Measurements from ENCODE around the gene LPP. TPM values are rescaled to one million over a fixed set of nuclear protein-coding genes. Genes with fewer than 3 reads are reported as not detected.

LPP gene
- total RNA-seq, 5 donors from 2014 or later (not counting 1 experiment from before 2014, with no cell fraction given) = 23.8 to 82.6 (median 39.3) TPM

DNA sequence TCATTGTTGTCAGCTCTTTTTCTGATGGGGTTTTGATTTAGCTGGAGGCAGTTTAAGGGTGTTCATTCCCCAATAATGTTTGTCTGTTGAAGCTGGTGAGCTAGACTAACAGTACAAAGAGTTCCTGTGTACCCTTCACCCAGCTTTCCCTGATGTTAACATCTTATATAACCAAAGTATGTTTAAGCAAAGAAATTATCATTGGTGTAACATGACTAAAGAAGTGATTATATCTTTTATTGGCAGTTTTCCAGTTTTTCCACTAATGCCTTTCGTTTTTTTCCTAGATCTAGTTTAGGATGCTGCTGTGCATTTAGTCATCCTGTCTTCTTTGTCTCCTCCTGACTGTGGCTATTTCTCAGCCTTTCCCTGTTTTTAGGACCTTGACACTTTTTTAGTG, 165.6 kb downstream of the LPP start:
- H3K27me3 Mint-ChIP-seq = no peaks in the 10 kb centered on the region
- CTCF ChIA-PET = no interaction called here

DNA sequence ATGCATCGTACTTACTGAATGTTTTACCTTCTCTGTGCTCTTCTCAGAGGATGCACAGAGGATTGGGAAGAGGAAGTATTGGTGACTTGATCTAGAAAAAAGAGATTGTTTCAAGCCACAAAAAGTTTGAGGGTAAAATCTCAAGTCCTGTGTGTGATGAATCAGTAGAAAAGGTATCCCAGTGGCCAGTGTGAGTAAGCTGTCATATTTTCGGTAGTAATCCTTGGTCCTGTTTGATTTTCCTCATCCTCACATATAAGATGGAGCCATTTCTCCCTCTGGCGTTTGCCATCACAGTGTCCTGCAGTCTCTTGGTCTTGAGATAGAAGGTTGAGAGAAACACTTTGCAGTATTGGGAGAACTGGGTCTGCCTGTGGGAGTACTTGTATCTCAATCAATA, 166.8 kb downstream of the LPP start:
- Histone ChIP-seq H3K4me1 (ENCODE audit: control insufficient read depth in 1 of 2, extremely low read depth in 1 of 2, insufficient read depth in 2 of 2, low read length in 2 of 2) (peaks cover 23 to 35% of the 10 kb centered on the region in 2 experiments), H3K4me3 (ENCODE audit: control insufficient read depth in 1 of 2, extremely low read depth in 1 of 2, low read length in 1 of 2) (no peak overlapping the region), H3K27ac (ENCODE audit: low read length) (no peak overlapping the region), H3K27me3 (replicated peaks in 1 of 2; ENCODE audit: control insufficient read depth in 2 of 2, extremely low read depth in 1 of 2, insufficient read depth in 2 of 2, low read length in 1 of 2) (no peaks in the 10 kb centered on the region), H3K9me3 (no peaks in the 10 kb centered on the region), H3K36me3 (ENCODE audit: control insufficient read depth in 2 of 2, extremely low read depth in 1 of 2, insufficient read depth in 1 of 2, low read length in 1 of 2) (no peaks in the 10 kb centered on the region)
- Mint-ChIP-seq H3K9me3 (peaks cover 0 to 6% (median 0%) of the 10 kb centered on the region in 3 donors), H3K27me3 (no peaks in the 10 kb centered on the region), H3K27ac (no peak overlapping the region), H3K36me3 (peaks cover 18% of the 10 kb centered on the region), H3K4me3 (no peak overlapping the region), H3K4me1 (peaks cover 44 to 57% (median 48%) of the 10 kb centered on the region in 3 donors)
- POLR2A ChIA-PET = no interaction called here
- DNase-seq = no peak
- ATAC-seq (replicated peaks in 1 of 4) = no peak
- CTCF ChIA-PET = interaction anchor here in 1 of 2 donors (0.8 kb wide), 1 partner anchor 578 kb away, joined by 3 read pairs; no protein-coding TSS in a partner anchor
- WGBS (ENCODE audit: insufficient coverage) = no CpG with 5 or more reads among the region's 3 CpGs

More for the DNA sequence above, 165.6 kb downstream of the LPP start:
- Histone ChIP-seq H3K9me3 (no peaks in the 10 kb centered on the region), H3K36me3 (ENCODE audit: control insufficient read depth in 2 of 2, extremely low read depth in 1 of 2, insufficient read depth in 1 of 2, low read length in 1 of 2) (no peaks in the 10 kb centered on the region), H3K27me3 (replicated peaks in 1 of 2; ENCODE audit: control insufficient read depth in 2 of 2, extremely low read depth in 1 of 2, insufficient read depth in 2 of 2, low read length in 1 of 2) (no peaks in the 10 kb centered on the region), H3K4me3 (ENCODE audit: control insufficient read depth in 1 of 2, extremely low read depth in 1 of 2, low read length in 1 of 2) (no peak overlapping the region), H3K4me1 (ENCODE audit: control insufficient read depth in 1 of 2, extremely low read depth in 1 of 2, insufficient read depth in 2 of 2, low read length in 2 of 2) (peaks cover 23 to 33% of the 10 kb centered on the region in 2 experiments), H3K27ac (ENCODE audit: low read length) (no peak overlapping the region)
- POLR2A ChIA-PET = interaction anchor here in 1 of 2 donors (0.7 kb wide), 1 partner anchor 14 kb away, joined by 3 read pairs; no protein-coding TSS in a partner anchor
- ATAC-seq (replicated peaks in 1 of 4) = no peak
- Mint-ChIP-seq H3K27ac (no peak overlapping the region), H3K4me1 (peaks cover 42 to 53% (median 46%) of the 10 kb centered on the region in 3 donors), H3K36me3 (peaks cover 12% of the 10 kb centered on the region), H3K4me3 (no peak overlapping the region), H3K9me3 (peaks cover 0 to 5% (median 0%) of the 10 kb centered on the region in 3 donors)
- no peak for DNase-seq
- no CpG with 5 or more reads among the region's 1 CpG for WGBS (ENCODE audit: insufficient coverage)

DNA sequence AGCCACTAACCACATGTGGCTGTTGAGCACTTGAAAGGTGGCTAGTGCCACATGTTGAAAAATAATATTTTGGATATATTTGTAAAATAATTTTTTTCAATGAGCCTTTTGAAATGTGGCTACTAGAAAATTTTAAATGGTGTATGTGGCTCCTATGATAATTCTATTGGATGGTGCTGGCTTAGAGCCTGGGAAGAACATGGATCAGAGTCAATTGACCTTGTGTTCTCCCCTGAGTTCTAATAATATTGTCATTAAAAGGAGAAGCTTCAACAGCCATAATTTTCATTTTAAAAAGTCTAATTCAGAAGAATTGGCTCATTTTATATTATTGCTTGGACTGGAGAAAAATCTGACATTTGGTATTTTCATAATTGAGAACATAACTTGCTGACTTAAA, 167.3 kb downstream of the LPP start:
- Histone ChIP-seq H3K36me3 (ENCODE audit: control insufficient read depth in 2 of 2, extremely low read depth in 1 of 2, insufficient read depth in 1 of 2, low read length in 1 of 2) (peaks cover 0 to 4% of the 10 kb centered on the region in 2 donors), H3K27ac (ENCODE audit: low read length) (no peak overlapping the region), H3K4me1 (ENCODE audit: control insufficient read depth in 1 of 2, extremely low read depth in 1 of 2, insufficient read depth in 2 of 2, low read length in 2 of 2) (peaks cover 23 to 36% of the 10 kb centered on the region in 2 experiments), H3K4me3 (ENCODE audit: control insufficient read depth in 1 of 2, extremely low read depth in 1 of 2, low read length in 1 of 2) (no peak overlapping the region), H3K27me3 (replicated peaks in 1 of 2; ENCODE audit: control insufficient read depth in 2 of 2, extremely low read depth in 1 of 2, insufficient read depth in 2 of 2, low read length in 1 of 2) (no peaks in the 10 kb centered on the region), H3K9me3 (no peaks in the 10 kb centered on the region)
- H3K27me3 Mint-ChIP-seq = no peaks in the 10 kb centered on the region
- POLR2A ChIA-PET = no interaction called here
- no peak overlapping the region for H3K27ac Mint-ChIP-seq
- ATAC-seq (replicated peaks in 1 of 4) = no peak
- CTCF ChIA-PET = interaction anchor here (0.8 to 1.1 kb wide), 3 partner anchors 56 to 581 kb away, joined by 3 read pairs; no protein-coding TSS in a partner anchor
- no peak overlapping the region for H3K4me3 Mint-ChIP-seq
- peaks cover 23% of the 10 kb centered on the region for H3K36me3 Mint-ChIP-seq
- H3K9me3 Mint-ChIP-seq = peaks cover 0 to 6% (median 0%) of the 10 kb centered on the region in 3 donors
- DNase-seq = no peak
- peaks cover 44 to 62% (median 46%) of the 10 kb centered on the region in 3 donors for H3K4me1 Mint-ChIP-seq

DNA sequence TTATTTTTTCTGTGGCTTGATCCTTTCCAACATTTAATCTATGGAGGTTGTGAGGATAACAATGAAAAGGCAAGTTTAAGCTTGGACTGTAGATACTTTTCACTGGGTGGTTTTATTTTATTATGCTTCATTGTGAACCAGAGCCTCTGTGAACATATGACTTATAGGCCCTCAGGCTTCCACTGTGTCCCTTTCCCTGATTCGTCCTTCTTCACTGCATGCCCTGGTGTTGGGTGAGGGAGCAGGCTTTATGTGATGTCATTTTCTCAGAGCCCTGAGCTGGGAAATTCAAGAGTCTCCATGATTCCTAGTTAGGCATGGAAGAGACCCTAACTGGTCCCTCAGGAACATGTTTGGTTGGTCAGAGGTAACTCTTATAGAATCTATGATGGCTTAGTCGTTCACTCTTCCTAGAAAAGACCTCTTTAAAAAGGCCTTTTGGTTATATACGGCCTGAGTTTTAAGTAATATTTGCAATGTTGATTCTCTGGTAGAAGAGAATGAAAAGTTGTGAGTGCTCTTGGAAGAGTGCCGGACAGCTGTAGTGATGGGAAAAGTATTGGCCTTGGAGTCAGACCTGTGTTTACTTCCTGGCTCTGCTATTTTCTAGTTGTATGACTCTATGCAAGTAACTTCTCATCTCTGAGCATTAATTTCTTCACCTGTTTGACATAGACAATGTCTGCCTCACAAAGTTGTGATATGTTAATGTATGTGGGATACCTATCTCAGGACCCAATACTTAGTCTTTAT, 168.4 kb downstream of the LPP start:
- Histone ChIP-seq H3K36me3 (ENCODE audit: control insufficient read depth in 2 of 2, extremely low read depth in 1 of 2, insufficient read depth in 1 of 2, low read length in 1 of 2) (peaks cover 0 to 4% of the 10 kb centered on the region in 2 donors), H3K4me1 (ENCODE audit: control insufficient read depth in 1 of 2, extremely low read depth in 1 of 2, insufficient read depth in 2 of 2, low read length in 2 of 2) (peaks cover 23 to 37% of the 10 kb centered on the region in 2 experiments), H3K9me3 (no peaks in the 10 kb centered on the region), H3K27ac (ENCODE audit: low read length) (peak overlapping the region; percentile 71), H3K4me3 (ENCODE audit: control insufficient read depth in 1 of 2, extremely low read depth in 1 of 2, low read length in 1 of 2) (no peak overlapping the region), H3K27me3 (replicated peaks in 1 of 2; ENCODE audit: control insufficient read depth in 2 of 2, extremely low read depth in 1 of 2, insufficient read depth in 2 of 2, low read length in 1 of 2) (no peaks in the 10 kb centered on the region)
- Mint-ChIP-seq H3K27ac (peak overlapping the region; percentile 64 to 85), H3K4me3 (peak overlapping the region in 2 of 3 donors; percentile 23 to 37), H3K4me1 (peaks cover 43 to 66% (median 44%) of the 10 kb centered on the region in 3 donors), H3K9me3 (peaks cover 0 to 6% (median 0%) of the 10 kb centered on the region in 3 donors), H3K27me3 (no peaks in the 10 kb centered on the region), H3K36me3 (peaks cover 20% of the 10 kb centered on the region)
- CTCF ChIA-PET = interaction anchor here (0.7 to 1.1 kb wide), 3 partner anchors 57 to 582 kb away, joined by 3 to 4 read pairs (median 3); no protein-coding TSS in a partner anchor
- POLR2A ChIA-PET = no interaction called here
- DNase-seq = no peak
- no peak for ATAC-seq (replicated peaks in 1 of 4)
- WGBS (ENCODE audit: insufficient coverage) = 100% methylated on average over 3 of the region's 4 CpGs

DNA sequence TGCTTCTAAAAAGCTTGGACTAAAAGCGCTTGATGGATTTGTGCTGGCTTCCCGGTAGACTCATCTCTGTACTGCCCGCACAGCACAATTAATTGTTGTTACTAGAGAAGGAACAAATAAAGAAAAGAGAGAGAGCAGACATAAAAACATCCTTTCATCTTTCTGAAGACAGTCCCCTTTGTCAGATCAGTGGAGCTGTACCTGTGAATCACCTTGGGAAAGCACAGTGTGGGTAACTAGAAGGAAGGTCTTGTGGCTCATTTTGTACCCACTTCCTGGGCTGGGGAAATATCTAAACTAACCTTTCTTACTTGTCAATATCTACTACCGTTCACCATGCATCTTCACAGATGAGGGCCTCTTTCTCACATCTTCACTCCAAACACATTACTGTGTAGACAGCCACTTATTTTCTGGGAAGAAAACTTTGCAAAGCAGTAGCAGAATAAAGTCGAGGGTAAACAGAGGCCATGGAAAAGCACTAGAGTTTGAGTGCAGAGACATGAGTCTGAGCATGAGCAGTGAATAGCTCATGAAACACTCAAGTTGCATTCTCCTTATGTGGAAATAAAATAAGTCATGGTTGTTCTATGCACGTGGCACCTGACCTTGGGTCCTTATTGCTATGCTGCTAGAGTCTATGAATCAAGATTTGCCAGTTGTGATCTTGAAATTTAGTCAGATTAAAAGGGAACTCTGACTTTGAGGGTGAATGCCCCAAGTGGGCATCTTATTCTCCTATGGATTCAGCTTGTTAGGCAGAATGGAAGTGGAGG, 169.3 kb downstream of the LPP start:
- Mint-ChIP-seq H3K27ac (peak overlapping the region; percentile 64 to 85), H3K4me3 (peak overlapping the region; percentile 23 to 37 (median 26)), H3K27me3 (no peaks in the 10 kb centered on the region), H3K9me3 (peaks cover 0 to 6% (median 0%) of the 10 kb centered on the region in 3 donors), H3K4me1 (peaks cover 43 to 64% (median 44%) of the 10 kb centered on the region in 3 donors), H3K36me3 (peaks cover 20% of the 10 kb centered on the region)
- 19% methylated on average over 2 of the region's 6 CpGs for WGBS (ENCODE audit: insufficient coverage)
- Histone ChIP-seq H3K27ac (ENCODE audit: low read length) (peak overlapping the region; percentile 71), H3K4me1 (ENCODE audit: control insufficient read depth in 1 of 2, extremely low read depth in 1 of 2, insufficient read depth in 2 of 2, low read length in 2 of 2) (peaks cover 23 to 41% of the 10 kb centered on the region in 2 experiments), H3K27me3 (replicated peaks in 1 of 2; ENCODE audit: control insufficient read depth in 2 of 2, extremely low read depth in 1 of 2, insufficient read depth in 2 of 2, low read length in 1 of 2) (no peaks in the 10 kb centered on the region), H3K36me3 (ENCODE audit: control insufficient read depth in 2 of 2, extremely low read depth in 1 of 2, insufficient read depth in 1 of 2, low read length in 1 of 2) (peaks cover 0 to 4% of the 10 kb centered on the region in 2 donors), H3K4me3 (ENCODE audit: control insufficient read depth in 1 of 2, extremely low read depth in 1 of 2, low read length in 1 of 2) (no peak overlapping the region), H3K9me3 (no peaks in the 10 kb centered on the region)
- POLR2A ChIA-PET = interaction anchor here in 1 of 2 donors (0.7 kb wide), 1 partner anchor 143 kb away, joined by 4 read pairs; no protein-coding TSS in a partner anchor
- CTCF ChIA-PET = interaction anchor here (0.6 to 0.7 kb wide), 2 partner anchors 42 to 326 kb away, joined by 3 to 4 read pairs; no protein-coding TSS in a partner anchor
- DNase-seq (peak in 26 of 35 experiments; percentile 8 to 80 (median 32)), ATAC-seq (replicated peaks in 1 of 4) (peak; percentile 96 to 99 (median 99))

DNA sequence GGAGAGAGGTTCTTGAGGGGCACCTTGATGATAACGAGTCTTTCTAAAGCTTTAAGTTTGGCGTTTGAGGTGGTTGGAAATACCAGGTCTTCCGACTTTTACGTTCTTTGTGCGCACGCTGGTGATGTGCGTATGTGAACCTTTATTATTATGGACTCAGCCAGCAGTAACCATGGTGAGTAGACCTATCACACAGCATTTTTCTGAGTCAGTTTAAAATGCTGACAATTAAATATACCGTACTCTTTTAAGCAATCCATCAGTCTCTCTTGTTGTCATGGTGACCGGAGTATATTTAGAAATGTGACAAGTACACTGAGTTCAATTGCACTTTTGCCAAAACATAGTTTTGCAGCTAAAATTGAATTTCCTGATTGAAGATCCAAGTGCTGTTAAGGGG, 172.2 kb downstream of the LPP start:
- DNase-seq = no peak
- Histone ChIP-seq H3K27me3 (replicated peaks in 1 of 2; ENCODE audit: control insufficient read depth in 2 of 2, extremely low read depth in 1 of 2, insufficient read depth in 2 of 2, low read length in 1 of 2) (no peaks in the 10 kb centered on the region), H3K4me1 (ENCODE audit: control insufficient read depth in 1 of 2, extremely low read depth in 1 of 2, insufficient read depth in 2 of 2, low read length in 2 of 2) (peaks cover 23 to 46% of the 10 kb centered on the region in 2 experiments), H3K27ac (ENCODE audit: low read length) (no peak overlapping the region), H3K36me3 (ENCODE audit: control insufficient read depth in 2 of 2, extremely low read depth in 1 of 2, insufficient read depth in 1 of 2, low read length in 1 of 2) (peaks cover 0 to 4% of the 10 kb centered on the region in 2 donors), H3K4me3 (ENCODE audit: control insufficient read depth in 1 of 2, extremely low read depth in 1 of 2, low read length in 1 of 2) (no peak overlapping the region), H3K9me3 (no peaks in the 10 kb centered on the region)
- no peaks in the 10 kb centered on the region for H3K27me3 Mint-ChIP-seq
- POLR2A ChIA-PET = no interaction called here
- no peak overlapping the region for H3K27ac Mint-ChIP-seq
- 100% methylated on average over 7 of the region's 9 CpGs for WGBS (ENCODE audit: insufficient coverage)
- no peak overlapping the region for H3K4me3 Mint-ChIP-seq
- H3K9me3 Mint-ChIP-seq = peaks cover 0 to 6% (median 0%) of the 10 kb centered on the region in 3 donors
- CTCF ChIA-PET = no interaction called here
- peaks cover 55 to 74% (median 59%) of the 10 kb centered on the region in 3 donors for H3K4me1 Mint-ChIP-seq
- peaks cover 17% of the 10 kb centered on the region for H3K36me3 Mint-ChIP-seq
- ATAC-seq (replicated peaks in 1 of 4) = no peak

All from T-cell (primary cell).